SK-N-SH treated with all-trans-retinoic acid at 6 μM for 48 hours (cell line): ENCODE results near the gene EPB41.

Source experiments
- ATAC-seq: fragments of 200-7000 bp; cut with Tn5 transposase; 3 replicates; pipeline ENCODE4 v1.9.1; 2020; ENCODE audit warnings: mild to moderate bottlenecking, moderate library complexity
- ARNTL ChIP-seq: fragments of 450-650 bp; formaldehyde crosslinking; IDR thresholded peaks from 2 replicates; pipeline ENCODE4 v1.5.0; 2020; ENCODE audit warnings: low read depth, mild to moderate bottlenecking, moderate library complexity, borderline replicate concordance
- BACH2 ChIP-seq: fragments of 250-450 bp; sonication (Bioruptor Pico); IDR thresholded peaks from 2 replicates; pipeline ENCODE4 v1.9.0; 2021; ENCODE audit warnings: mild to moderate bottlenecking, borderline replicate concordance
- CSDC2 ChIP-seq: fragments of 250-450 bp; sonication (Bioruptor Pico); IDR thresholded peaks from 2 replicates; pipeline ENCODE4 v1.5.0; 2020; ENCODE audit warnings: mild to moderate bottlenecking, moderate library complexity
- ESRRG ChIP-seq: fragments of 250-450 bp; sonication (Bioruptor Pico); IDR thresholded peaks from 2 replicates; pipeline ENCODE4 v1.6.1; 2021; ENCODE audit warnings: mild to moderate bottlenecking
- GLIS3 ChIP-seq: fragments of 250-450 bp; sonication (Bioruptor Pico); IDR thresholded peaks from 2 replicates; pipeline ENCODE4 v1.5.0; 2020; ENCODE audit warnings: mild to moderate bottlenecking, moderate library complexity
- ISL1 ChIP-seq: fragments of 250-450 bp; sonication (Bioruptor Pico); IDR thresholded peaks from 2 replicates; pipeline ENCODE4 v2.1.2; 2022; ENCODE audit warnings: mild to moderate bottlenecking, moderate library complexity
- OSR1 ChIP-seq: fragments of 250-450 bp; sonication (Bioruptor Pico); IDR thresholded peaks from 2 replicates; pipeline ENCODE4 v1.8.0; 2022; ENCODE audit warnings: moderate library complexity, mild to moderate bottlenecking, inconsistent platforms
- PPARA ChIP-seq: fragments of 250-450 bp; sonication (Bioruptor Pico); IDR thresholded peaks from 2 replicates; pipeline ENCODE4 v1.5.0; 2020; ENCODE audit warnings: mild to moderate bottlenecking, borderline replicate concordance
- RARB ChIP-seq: fragments of 250-450 bp; sonication (Bioruptor Pico); IDR thresholded peaks from 2 replicates; pipeline ENCODE4 v1.8.0; 2021; ENCODE audit warnings: mild to moderate bottlenecking, moderate library complexity
- SNAI2 ChIP-seq: fragments of 250-450 bp; sonication (Bioruptor Pico); IDR thresholded peaks from 2 replicates; pipeline ENCODE4 v1.5.0; 2020; ENCODE audit warnings: mild to moderate bottlenecking, moderate library complexity
- TCF4 ChIP-seq: fragments of 250-450 bp; sonication (Bioruptor Pico); IDR thresholded peaks from 2 replicates; pipeline ENCODE4 v1.8.0; 2021; ENCODE audit warnings: mild to moderate bottlenecking, moderate library complexity, borderline replicate concordance
- TOX ChIP-seq: fragments of 250-450 bp; sonication (Bioruptor Pico); IDR thresholded peaks from 2 replicates; pipeline ENCODE4 v1.8.0; 2021; ENCODE audit warnings: mild to moderate bottlenecking, moderate library complexity, borderline replicate concordance
- ZC3H10 ChIP-seq: fragments of 250-450 bp; sonication (Bioruptor Pico); IDR thresholded peaks from 2 replicates; pipeline ENCODE4 v1.5.1; 2021; ENCODE audit warnings: mild to moderate bottlenecking, moderate library complexity
- ZFP3 ChIP-seq: fragments of 250-450 bp; sonication (Bioruptor Pico); IDR thresholded peaks from 2 replicates; pipeline ENCODE4 v1.5.0; 2020; ENCODE audit warnings: mild to moderate bottlenecking, moderate library complexity
- ZFP30 ChIP-seq: fragments of 450-650 bp; formaldehyde crosslinking; IDR thresholded peaks from 2 replicates; pipeline ENCODE4 v1.5.0; 2022; ENCODE audit warnings: mild to moderate bottlenecking, moderate library complexity
- ZNF565 ChIP-seq: fragments of 450-650 bp; formaldehyde crosslinking; conservative IDR thresholded peaks from 2 replicates; pipeline ENCODE4 v1.5.0; 2020; ENCODE audit warnings: low read depth, mild to moderate bottlenecking, moderate library complexity
- ZNF70 ChIP-seq: fragments of 450-650 bp; formaldehyde crosslinking; IDR thresholded peaks from 2 replicates; pipeline ENCODE4 v1.5.0; 2020; ENCODE audit warnings: mild to moderate bottlenecking, moderate library complexity
- ZNF8 ChIP-seq: fragments of 450-650 bp; formaldehyde crosslinking; IDR thresholded peaks from 2 replicates; pipeline ENCODE4 v1.5.0; 2020; ENCODE audit warnings: mild to moderate bottlenecking, moderate library complexity
- TF ChIP-seq, protein P1 (sequence below): fragments of 250-450 bp; sonication (Bioruptor Pico); IDR thresholded peaks from 2 replicates; pipeline ENCODE4 v1.5.1; 2021; ENCODE audit warnings: mild to moderate bottlenecking, moderate library complexity
- TF ChIP-seq, protein P2 (sequence below): fragments of 250-450 bp; sonication (Bioruptor Pico); IDR thresholded peaks from 2 replicates; pipeline ENCODE4 v1.8.0; 2021; ENCODE audit warnings: low read depth, mild to moderate bottlenecking, moderate library complexity, borderline replicate concordance
- TF ChIP-seq, protein P3 (sequence below): fragments of 250-450 bp; sonication (Bioruptor Pico); IDR thresholded peaks from 2 replicates; pipeline ENCODE4 v1.5.1; 2020; ENCODE audit warnings: low read depth, mild to moderate bottlenecking, moderate library complexity
- TF ChIP-seq, protein P4 (sequence below): fragments of 250-450 bp; sonication (Bioruptor Pico); IDR thresholded peaks from 2 replicates; pipeline ENCODE4 v1.5.0; 2020; ENCODE audit warnings: mild to moderate bottlenecking, moderate library complexity
- TF ChIP-seq, protein P5 (sequence below): fragments of 250-450 bp; sonication (Bioruptor Pico); IDR thresholded peaks from 2 replicates; pipeline ENCODE4 v1.8.0; 2020; ENCODE audit warnings: mild to moderate bottlenecking, moderate library complexity, borderline replicate concordance

The EPB41 gene

DNA sequence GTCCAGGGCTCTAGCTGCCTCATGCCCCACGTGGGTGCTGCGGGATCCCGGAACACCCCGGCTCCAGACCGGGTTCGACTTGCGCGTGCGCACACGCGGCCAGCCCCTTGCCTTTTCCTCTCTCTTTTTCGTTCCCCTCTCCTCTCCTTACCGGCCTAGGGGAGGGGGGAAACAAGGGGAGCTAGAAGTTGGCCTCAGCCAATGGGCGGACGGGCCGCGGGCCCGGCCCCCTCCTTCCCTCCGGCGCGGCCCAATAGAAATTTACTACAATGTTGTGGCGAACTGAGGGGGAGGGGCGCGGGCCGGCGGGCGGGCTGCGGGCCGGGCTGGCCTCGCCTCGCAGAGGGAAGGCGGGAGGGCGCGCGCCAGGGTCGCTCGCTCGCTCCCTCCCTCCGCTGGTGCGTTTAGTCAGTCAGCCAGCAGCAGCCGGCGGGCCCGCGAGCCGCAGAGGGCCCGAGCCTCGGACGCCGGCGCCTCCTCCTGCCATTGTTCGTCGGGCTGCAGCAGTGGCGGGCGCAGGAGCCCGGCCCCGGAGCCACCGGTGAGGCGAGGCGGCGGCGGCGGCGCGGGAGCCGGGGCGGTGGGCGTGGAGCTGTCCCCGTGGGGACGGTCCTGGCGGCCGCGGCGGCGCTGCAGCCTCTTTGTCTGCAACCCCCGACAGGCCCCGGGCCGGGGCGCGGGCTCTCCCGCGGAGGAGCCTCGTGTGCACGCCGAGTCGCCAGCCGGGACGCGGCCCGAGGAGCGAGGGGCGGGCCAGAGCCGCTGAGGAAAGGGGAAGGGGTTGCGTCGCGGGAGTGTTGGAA, at the start of gene EPB41:
TSS of gene EPB41 (plus strand) at position 342 of the 803 bp plus-strand sequence. CDS start 72,869 bp downstream, outside the sequence.
- ATAC-seq = peak; percentile 95
- TF ChIP-seq SNAI2 (CRISPR knock-in tag) = no peak
- no peak for TF ChIP-seq ZNF70 (CRISPR knock-in tag)
- TF ChIP-seq ZFP3 (CRISPR knock-in tag) = 0 out of 2 replicates have a peak, but pooled peaks have one; percentile 31
- TF ChIP-seq RARB (CRISPR knock-in tag) = no peak
- no peak for TF ChIP-seq ARNTL (CRISPR knock-in tag)

DNA sequence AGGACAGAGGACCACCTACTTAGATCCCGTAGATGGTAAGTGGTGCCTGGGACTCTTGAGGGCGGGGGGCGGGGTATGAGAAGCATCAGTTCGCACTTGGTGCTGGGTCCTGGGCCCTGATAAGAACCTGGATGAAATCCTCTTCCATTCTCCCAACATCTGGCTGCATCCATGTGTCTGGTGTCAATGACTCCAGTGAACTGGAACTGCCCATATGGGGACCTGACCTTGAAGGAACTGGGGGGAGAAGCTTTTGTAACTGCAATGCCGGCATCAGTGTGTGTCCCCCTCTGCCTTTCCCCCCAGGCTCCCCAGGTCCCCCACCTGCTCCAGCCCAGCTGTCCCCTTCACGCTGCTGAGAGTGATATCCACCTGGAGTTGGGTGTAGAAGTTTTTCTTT, 49.7 kb upstream of the EPB41 start:
- no peak for TF ChIP-seq TOX
- TF ChIP-seq ISL1 = no peak
- no peak for TF ChIP-seq ZFP30 (CRISPR knock-in tag)
- TF ChIP-seq, all 23 proteins: peak for 0
- no peak for ATAC-seq

DNA sequence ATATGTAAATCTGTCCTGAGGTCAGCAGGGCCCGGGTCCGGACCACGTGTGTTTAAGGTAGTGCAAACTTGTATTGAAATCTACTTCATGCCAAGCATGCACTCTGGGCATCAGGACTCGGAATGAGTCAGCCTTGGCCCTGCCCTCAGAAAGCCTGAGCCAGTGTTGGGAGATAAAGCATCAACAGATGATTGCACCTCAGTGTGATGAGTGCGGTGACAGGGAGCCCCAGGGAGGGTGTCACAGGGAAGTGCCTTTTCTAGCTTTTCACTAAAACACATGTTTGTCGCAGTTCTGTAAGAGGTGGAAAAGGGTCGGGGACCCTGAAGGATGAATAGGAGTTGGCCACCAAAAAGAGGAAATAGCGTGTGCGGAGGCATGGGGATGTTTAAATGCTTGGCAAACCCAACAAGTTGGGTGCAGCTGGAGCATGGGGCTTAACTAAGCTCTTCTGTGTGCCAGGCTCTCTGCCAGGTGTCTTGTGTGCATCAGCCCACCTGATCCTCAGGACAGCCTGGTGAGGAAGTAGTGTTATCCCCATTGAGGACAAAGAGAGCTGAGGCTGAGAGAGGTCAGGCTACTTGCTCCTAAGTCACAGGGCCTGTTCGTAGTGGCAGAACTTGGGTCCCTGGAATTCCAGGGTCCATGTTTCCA, 48.2 kb upstream of the EPB41 start:
- peak; percentile 61 for ATAC-seq
- TF ChIP-seq ISL1 (no peak), GLIS3 (no peak), PPARA (no peak), RARB (CRISPR knock-in tag) (no peak), BACH2 (CRISPR knock-in tag) (no peak), ZFP3 (CRISPR knock-in tag) (peak; percentile 96), ZFP30 (CRISPR knock-in tag) (no peak)

DNA sequence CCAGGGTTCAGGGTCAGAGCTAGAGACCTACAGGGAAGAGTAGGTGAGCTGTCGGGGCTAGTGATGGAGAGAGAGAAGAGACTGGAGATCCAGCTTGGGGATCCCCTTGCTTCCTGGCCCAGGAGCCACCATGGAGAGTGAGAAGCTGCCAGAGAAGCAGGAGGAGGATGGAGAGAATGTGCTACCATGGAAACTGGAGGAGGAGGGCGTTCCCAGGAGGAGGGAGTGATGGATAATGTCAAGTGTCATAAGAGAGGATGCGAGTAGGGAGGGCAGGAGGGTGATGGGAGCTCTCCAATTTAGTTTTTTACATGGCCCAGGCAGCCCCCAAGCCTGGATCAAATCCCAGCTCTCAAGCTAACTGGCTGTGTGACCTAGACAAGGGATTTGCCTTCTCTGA, 46.5 kb upstream of the EPB41 start:
- TF ChIP-seq RARB (CRISPR knock-in tag) (no peak), PPARA (no peak), TOX (no peak), ESRRG (CRISPR knock-in tag) (no peak), ZNF70 (CRISPR knock-in tag) (no peak), ZC3H10 (no peak), ZFP3 (CRISPR knock-in tag) (no peak), TCF4 (CRISPR knock-in tag) (no peak), ISL1 (no peak), ZNF565 (no peak), GLIS3 (no peak), ZNF8 (CRISPR knock-in tag) (no peak), CSDC2 (CRISPR knock-in tag) (no peak)
- no peak for ATAC-seq

DNA sequence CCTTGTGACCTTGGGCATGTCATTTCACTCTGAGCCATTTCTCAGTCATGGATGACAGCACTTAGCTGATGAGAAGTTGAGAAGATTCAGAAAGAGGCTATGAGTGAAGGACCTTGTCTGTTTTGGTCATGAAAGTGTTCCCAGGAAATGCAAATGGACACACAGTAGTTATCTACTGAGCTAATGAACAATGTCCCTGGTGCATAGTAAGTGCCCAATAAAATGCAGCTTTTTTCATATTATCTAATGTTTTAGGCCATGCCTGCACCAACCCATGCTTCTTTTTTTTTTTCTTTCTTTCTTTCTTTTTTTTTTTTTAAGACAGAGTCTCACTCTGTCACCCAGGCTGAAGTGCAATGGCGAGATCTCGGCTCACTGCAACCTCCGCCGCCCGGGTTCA, 44.4 kb upstream of the EPB41 start:
- TF ChIP-seq ZNF8 (CRISPR knock-in tag) (no peak), ESRRG (CRISPR knock-in tag) (no peak), ISL1 (no peak), RARB (CRISPR knock-in tag) (no peak), TOX (no peak), ARNTL (CRISPR knock-in tag) (no peak), BACH2 (CRISPR knock-in tag) (no peak), ZFP30 (CRISPR knock-in tag) (no peak), ZFP3 (CRISPR knock-in tag) (no peak), OSR1 (CRISPR knock-in tag) (no peak), TCF4 (CRISPR knock-in tag) (no peak), ZNF70 (CRISPR knock-in tag) (no peak)
- TF ChIP-seq, protein P1, sequence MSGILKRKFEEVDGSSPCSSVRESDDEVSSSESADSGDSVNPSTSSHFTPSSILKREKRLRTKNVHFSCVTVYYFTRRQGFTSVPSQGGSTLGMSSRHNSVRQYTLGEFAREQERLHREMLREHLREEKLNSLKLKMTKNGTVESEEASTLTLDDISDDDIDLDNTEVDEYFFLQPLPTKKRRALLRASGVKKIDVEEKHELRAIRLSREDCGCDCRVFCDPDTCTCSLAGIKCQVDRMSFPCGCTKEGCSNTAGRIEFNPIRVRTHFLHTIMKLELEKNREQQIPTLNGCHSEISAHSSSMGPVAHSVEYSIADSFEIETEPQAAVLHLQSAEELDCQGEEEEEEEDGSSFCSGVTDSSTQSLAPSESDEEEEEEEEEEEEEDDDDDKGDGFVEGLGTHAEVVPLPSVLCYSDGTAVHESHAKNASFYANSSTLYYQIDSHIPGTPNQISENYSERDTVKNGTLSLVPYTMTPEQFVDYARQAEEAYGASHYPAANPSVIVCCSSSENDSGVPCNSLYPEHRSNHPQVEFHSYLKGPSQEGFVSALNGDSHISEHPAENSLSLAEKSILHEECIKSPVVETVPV = no peak
- TF ChIP-seq, protein P2, sequence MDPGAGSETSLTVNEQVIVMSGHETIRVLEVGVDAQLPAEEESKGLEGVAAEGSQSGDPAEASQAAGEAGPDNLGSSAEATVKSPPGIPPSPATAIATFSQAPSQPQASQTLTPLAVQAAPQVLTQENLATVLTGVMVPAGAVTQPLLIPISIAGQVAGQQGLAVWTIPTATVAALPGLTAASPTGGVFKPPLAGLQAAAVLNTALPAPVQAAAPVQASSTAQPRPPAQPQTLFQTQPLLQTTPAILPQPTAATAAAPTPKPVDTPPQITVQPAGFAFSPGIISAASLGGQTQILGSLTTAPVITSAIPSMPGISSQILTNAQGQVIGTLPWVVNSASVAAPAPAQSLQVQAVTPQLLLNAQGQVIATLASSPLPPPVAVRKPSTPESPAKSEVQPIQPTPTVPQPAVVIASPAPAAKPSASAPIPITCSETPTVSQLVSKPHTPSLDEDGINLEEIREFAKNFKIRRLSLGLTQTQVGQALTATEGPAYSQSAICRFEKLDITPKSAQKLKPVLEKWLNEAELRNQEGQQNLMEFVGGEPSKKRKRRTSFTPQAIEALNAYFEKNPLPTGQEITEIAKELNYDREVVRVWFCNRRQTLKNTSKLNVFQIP (CRISPR knock-in tag) = no peak
- TF ChIP-seq, protein P3, sequence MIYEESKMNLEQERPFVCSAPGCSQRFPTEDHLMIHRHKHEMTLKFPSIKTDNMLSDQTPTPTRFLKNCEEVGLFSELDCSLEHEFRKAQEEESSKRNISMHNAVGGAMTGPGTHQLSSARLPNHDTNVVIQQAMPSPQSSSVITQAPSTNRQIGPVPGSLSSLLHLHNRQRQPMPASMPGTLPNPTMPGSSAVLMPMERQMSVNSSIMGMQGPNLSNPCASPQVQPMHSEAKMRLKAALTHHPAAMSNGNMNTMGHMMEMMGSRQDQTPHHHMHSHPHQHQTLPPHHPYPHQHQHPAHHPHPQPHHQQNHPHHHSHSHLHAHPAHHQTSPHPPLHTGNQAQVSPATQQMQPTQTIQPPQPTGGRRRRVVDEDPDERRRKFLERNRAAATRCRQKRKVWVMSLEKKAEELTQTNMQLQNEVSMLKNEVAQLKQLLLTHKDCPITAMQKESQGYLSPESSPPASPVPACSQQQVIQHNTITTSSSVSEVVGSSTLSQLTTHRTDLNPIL (CRISPR knock-in tag) = no peak
- TF ChIP-seq, protein P4, sequence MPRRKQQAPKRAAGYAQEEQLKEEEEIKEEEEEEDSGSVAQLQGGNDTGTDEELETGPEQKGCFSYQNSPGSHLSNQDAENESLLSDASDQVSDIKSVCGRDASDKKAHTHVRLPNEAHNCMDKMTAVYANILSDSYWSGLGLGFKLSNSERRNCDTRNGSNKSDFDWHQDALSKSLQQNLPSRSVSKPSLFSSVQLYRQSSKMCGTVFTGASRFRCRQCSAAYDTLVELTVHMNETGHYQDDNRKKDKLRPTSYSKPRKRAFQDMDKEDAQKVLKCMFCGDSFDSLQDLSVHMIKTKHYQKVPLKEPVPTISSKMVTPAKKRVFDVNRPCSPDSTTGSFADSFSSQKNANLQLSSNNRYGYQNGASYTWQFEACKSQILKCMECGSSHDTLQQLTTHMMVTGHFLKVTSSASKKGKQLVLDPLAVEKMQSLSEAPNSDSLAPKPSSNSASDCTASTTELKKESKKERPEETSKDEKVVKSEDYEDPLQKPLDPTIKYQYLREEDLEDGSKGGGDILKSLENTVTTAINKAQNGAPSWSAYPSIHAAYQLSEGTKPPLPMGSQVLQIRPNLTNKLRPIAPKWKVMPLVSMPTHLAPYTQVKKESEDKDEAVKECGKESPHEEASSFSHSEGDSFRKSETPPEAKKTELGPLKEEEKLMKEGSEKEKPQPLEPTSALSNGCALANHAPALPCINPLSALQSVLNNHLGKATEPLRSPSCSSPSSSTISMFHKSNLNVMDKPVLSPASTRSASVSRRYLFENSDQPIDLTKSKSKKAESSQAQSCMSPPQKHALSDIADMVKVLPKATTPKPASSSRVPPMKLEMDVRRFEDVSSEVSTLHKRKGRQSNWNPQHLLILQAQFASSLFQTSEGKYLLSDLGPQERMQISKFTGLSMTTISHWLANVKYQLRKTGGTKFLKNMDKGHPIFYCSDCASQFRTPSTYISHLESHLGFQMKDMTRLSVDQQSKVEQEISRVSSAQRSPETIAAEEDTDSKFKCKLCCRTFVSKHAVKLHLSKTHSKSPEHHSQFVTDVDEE = no peak
- TF ChIP-seq, protein P5, sequence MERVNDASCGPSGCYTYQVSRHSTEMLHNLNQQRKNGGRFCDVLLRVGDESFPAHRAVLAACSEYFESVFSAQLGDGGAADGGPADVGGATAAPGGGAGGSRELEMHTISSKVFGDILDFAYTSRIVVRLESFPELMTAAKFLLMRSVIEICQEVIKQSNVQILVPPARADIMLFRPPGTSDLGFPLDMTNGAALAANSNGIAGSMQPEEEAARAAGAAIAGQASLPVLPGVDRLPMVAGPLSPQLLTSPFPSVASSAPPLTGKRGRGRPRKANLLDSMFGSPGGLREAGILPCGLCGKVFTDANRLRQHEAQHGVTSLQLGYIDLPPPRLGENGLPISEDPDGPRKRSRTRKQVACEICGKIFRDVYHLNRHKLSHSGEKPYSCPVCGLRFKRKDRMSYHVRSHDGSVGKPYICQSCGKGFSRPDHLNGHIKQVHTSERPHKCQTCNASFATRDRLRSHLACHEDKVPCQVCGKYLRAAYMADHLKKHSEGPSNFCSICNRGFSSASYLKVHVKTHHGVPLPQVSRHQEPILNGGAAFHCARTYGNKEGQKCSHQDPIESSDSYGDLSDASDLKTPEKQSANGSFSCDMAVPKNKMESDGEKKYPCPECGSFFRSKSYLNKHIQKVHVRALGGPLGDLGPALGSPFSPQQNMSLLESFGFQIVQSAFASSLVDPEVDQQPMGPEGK (CRISPR knock-in tag) = no peak
- TF ChIP-seq, all 23 proteins: peak for 0
- ATAC-seq = no peak
